GM12892 (cell line): Measurements from ENCODE around the gene TTLL6.
"Not testable (repeated sequence)": the region's sequence is repeated elsewhere in the genome, so short reads cannot be mapped to it uniquely, and the experiment has no call there.

ENCODE experiments used
- DNase-seq: peaks from one replicate; pipeline ENCODE4 v3.0.0; 2011; ENCODE audit not compliant: insufficient read length
- FAIRE-seq: peaks from 2 replicates; lab custom pipeline; 2011; peaks lifted over from hg19 to GRCh38; lab: Jason Lieb, UNC
- POLR2A ChIP-seq: IDR thresholded peaks from 2 replicates; pipeline ENCODE4 v1.6.1; 2011; ENCODE audit warnings: low read depth, low read length, control low read depth
- POLR2AphosphoS5 ChIP-seq: IDR thresholded peaks from 2 replicates; pipeline ENCODE4 v1.6.1; 2011; ENCODE audit warnings: low read depth, low read length, control low read depth
- TAF1 ChIP-seq: IDR thresholded peaks from 2 replicates; pipeline ENCODE4 v1.6.1; 2011; ENCODE audit warnings: low read depth, mild to moderate bottlenecking, control low read depth, low read length, borderline replicate concordance

TTLL6 gene

GRCh38 chr17:48722915-48723422 lies 94.1 kb downstream of the TTLL6 start, which contains the start of gene PRAC2:
Gene PRAC2 (plus strand): TSS chr17:48723185. CDS start chr17:48724411, 1,226 bp downstream.
- no peak for TF ChIP-seq POLR2A
- no peak for TF ChIP-seq POLR2AphosphoS5
- TF ChIP-seq TAF1: no peak
- FAIRE-seq (no peak), DNase-seq (no peak)

DNA sequence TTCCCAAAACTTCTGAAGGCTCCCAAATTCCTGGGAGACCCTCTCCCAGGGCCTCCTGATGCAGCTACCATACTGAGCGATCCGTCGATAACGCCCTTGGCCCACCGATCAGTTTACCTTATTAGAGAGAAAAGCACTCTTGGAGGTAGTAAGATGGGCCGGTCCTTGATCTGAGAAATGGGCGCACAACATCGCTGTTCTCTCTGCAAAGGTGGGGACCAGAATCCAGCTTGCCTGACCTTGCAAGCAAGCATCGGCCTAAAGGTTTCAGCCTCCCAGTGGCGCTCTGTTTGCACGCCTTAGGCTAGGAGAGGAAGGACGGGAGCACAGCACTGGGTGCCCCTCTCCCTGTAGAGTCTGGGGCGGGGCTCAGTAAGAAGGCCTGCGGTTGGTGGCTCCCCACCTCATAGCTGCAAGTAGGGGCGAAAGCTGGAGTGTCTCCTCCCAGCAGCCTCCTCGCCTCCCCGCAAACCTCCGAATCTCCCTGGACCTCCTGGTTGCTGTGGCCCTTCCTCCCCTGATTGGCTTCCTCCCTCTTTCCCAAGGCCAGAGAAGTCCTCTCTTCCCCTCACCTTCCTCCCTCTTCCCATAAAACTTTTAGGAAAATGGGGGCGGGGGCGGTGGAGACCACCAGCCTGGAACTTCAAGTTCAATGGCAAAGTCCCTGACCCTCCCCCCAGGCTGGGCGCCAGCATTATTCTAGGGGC lies 94.7 kb downstream of the TTLL6 start, which contains the start of gene PRAC1:
Gene PRAC1, minus strand, starts transcription at position 318 of the 707 bp plus-strand sequence. Its CDS starts 126 bp downstream, at position 192.
- DNase-seq (no peak), FAIRE-seq (no peak)
- TF ChIP-seq POLR2AphosphoS5 (no peak), TAF1 (no peak), POLR2A (no peak)

DNA sequence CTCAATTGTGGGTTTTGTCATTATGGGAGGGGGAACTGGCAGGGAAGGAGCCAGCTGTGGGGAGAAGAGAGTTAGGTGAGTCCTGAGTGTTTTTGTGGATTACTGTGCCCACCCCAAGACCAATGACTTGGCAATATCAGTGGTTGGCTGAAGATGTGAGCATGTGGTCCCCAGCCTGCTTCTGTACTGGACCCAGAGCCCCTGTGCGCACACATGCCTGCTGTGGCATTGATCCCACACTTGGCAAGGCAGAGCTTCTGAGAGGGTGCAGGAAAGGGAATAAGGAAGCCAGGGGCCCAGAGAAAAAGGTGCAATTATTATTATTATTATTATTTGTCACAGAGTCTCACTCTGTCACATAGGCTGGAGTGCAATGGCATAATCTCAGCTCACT lies 96.0 kb downstream of the TTLL6 start:
- no peak for FAIRE-seq

DNA sequence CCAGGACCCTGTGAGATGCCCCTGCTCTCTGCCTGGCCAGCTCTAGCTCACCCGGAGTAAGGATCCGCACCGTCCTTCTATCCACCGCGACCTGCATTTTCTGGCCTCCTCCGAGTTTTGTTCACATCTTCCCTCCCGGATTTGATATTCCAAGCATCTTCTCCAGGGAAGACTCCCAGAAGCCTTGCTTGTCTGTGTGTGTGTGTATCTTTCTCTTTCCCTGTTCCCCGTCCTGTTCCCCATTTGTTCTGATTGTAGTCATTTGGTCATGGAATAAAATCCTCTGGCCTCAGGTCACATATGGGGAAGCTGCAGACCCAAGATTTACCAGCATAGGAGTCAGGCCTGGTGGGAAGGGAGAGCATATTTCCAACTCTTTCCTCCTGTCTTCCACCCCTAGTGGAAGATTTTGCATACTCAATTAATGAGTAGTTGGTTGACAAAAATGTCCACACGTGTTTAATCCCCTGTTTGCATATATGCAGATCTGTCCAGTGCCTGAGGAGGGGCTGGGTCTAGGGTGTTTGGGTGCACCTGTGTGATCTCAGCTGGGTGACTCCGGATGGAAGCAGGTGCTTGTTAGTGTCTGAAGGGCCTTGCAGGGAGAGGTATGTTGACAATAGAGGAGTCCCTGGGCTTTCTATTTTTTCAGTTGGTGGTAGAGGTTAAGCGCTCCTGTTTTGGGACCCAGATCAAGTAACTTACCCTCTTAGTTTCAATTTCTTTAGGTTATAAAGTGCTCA lies 96.6 kb downstream of the TTLL6 start:
- no peak for TF ChIP-seq TAF1
- no peak for TF ChIP-seq POLR2A
- no peak for TF ChIP-seq POLR2AphosphoS5
- DNase-seq (no peak), FAIRE-seq (no peak)

More for the DNA sequence above, 96.0 kb downstream of the TTLL6 start:
- TF ChIP-seq TAF1 (no peak), POLR2A (no peak), POLR2AphosphoS5 (no peak)
- no peak for DNase-seq

- FAIRE-seq: no peak
- TF ChIP-seq TAF1 (no peak), POLR2AphosphoS5 (no peak), POLR2A (no peak)
- DNase-seq: no peak
Measured at GRCh38 chr17:48719642-48720265, 97.3 kb downstream of the TTLL6 start.

DNA sequence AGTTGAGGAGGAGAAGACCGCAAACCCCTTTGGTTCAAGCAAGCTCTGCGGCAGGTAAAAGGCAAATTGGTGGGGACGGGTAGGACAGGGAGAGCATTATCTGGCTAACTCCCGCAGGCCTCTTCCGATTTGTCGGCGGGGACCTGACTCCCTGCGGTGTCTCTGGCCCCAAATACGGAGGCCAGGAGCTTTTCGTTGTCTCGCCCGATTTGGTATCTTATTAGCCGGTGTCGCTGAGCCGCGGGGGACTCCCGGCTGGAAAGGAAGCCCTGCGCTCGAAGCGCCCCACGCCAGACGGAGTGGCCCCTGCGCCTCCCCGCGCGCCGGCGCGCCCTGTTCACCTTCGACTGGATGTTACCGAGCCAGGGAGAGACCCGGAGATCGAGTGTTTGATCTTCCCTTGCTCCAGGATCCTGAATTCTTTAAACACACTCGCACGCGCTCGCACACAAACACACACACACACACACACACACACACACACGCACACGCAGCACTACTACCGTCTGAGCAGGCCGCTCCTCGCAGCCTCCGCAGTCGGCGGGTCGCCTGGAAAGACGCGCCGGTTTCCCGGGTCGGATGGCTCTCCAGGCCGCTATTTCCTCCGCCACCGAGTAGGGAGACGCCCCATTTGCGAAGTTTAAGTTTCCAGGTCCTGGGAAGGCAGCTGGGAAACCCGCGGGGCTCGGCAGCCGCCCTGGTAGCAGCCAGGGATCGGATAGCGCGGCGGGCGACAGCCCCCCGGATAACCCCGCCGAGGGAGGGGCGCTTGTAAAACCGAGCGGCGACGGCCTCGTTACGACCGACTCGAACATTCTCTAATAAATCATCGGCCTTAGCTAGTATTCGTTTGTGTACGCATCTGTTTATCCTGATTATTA lies 98.0 kb downstream of the TTLL6 start:
- FAIRE-seq: no peak
- TF ChIP-seq POLR2A: no peak
- TF ChIP-seq TAF1: no peak
- no peak for TF ChIP-seq POLR2AphosphoS5
- DNase-seq: no peak

GRCh38 chr17:48718227-48718760 lies 98.7 kb downstream of the TTLL6 start:
- TF ChIP-seq POLR2A: no peak
- TF ChIP-seq TAF1: no peak
- TF ChIP-seq POLR2AphosphoS5: no peak
- no peak for FAIRE-seq
- no peak for DNase-seq

GRCh38 chr17:48717367-48718226 lies 99.4 kb downstream of the TTLL6 start:
- no peak for FAIRE-seq
- no peak for TF ChIP-seq TAF1
- TF ChIP-seq POLR2A: no peak
- TF ChIP-seq POLR2AphosphoS5: no peak
- no peak for DNase-seq

DNA sequence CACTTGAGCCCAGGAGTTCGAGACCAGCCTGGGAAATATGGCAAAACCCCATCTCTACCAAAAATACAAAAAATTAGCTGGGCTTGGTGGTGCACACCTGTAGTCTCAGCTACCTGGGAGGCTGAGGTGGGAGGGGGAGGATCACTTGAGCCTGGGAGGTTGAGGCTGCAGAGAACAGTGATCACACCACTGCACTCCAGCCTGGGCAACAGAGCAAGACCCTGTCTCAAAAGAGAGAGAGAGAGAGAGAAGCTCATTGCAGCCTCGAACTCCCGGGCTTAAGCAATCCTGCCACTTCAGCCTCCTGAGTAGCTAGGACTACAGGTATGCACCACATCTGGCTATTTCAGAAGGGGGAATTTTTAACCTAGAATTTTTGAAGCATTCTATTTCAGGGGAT lies 100.5 kb downstream of the TTLL6 start:
- FAIRE-seq, DNase-seq: not testable (repeated sequence)
